ENCODE data around the gene RFX5.
"Not testable (repeated sequence)": the region's sequence is repeated elsewhere in the genome, so short reads cannot be mapped to it uniquely, and the experiment has no call there.

RFX5 gene

GRCh38 chr1:151361883-151362282 lies 14.8 kb upstream of the RFX5 start:
- DNase-seq: no peak

- no peak for DNase-seq
Observed at GRCh38 chr1:151356696-151357095, 9.6 kb upstream of the RFX5 start.

GRCh38 chr1:151352021-151352718 lies 5.1 kb upstream of the RFX5 start:
- no peak for DNase-seq

GRCh38 chr1:151350323-151350722 lies 3.3 kb upstream of the RFX5 start:
- not testable (repeated sequence) for DNase-seq

GRCh38 chr1:151347523-151348246 lies 633 bp upstream of the RFX5 start:
- DNase-seq: no peak

- DNase-seq: no peak
Observed at GRCh38 chr1:151346082-151346768, 827 bp downstream of the RFX5 start.

GRCh38 chr1:151344291-151344690 lies 2.8 kb downstream of the RFX5 start:
- DNase-seq: no peak

GRCh38 chr1:151343587-151343986 lies 3.5 kb downstream of the RFX5 start:
- DNase-seq: no peak

- no peak for DNase-seq
Observed at GRCh38 chr1:151342569-151342968, 4.5 kb downstream of the RFX5 start.

- DNase-seq: no peak
Observed at GRCh38 chr1:151342021-151342420, 5.0 kb downstream of the RFX5 start.

- DNase-seq: peak; percentile 23 to 61
Observed at GRCh38 chr1:151340870-151341754, 5.9 kb downstream of the RFX5 start.

GRCh38 chr1:151336556-151336955 lies 10.5 kb downstream of the RFX5 start:
- DNase-seq: no peak

- DNase-seq: no peak
Observed at GRCh38 chr1:151334822-151335221, 12.2 kb downstream of the RFX5 start.

- no peak for DNase-seq
Observed at GRCh38 chr1:151327903-151328674, 19.0 kb downstream of the RFX5 start.

- DNase-seq: peak; percentile 99 to 100
Observed at GRCh38 chr1:151327223-151327902, 19.7 kb downstream of the RFX5 start, which contains the start of gene PI4KB. TSS of gene PI4KB (minus strand) at chr1:151327416. CDS start at chr1:151316481, 10,935 bp downstream.

- peak in 1 of 2 experiments; percentile 62 for DNase-seq
Observed at GRCh38 chr1:151326619-151327222, 20.3 kb downstream of the RFX5 start.

GRCh38 chr1:151325646-151326429 lies 21.2 kb downstream of the RFX5 start:
- DNase-seq: no peak

- DNase-seq: no peak
Observed at GRCh38 chr1:151325231-151325630, 21.8 kb downstream of the RFX5 start.

GRCh38 chr1:151324390-151324930 lies 22.6 kb downstream of the RFX5 start:
- DNase-seq: no peak

- no peak for DNase-seq
Observed at GRCh38 chr1:151318975-151319374, 28.1 kb downstream of the RFX5 start.

All from NCI-H187 (cell line).